ENCODE results near the gene GOLGA6L26.
"Not testable (repeated sequence)": the region's sequence is repeated elsewhere in the genome, so short reads cannot be mapped to it uniquely, and the experiment has no call there.

The GOLGA6L26 gene, protein sequence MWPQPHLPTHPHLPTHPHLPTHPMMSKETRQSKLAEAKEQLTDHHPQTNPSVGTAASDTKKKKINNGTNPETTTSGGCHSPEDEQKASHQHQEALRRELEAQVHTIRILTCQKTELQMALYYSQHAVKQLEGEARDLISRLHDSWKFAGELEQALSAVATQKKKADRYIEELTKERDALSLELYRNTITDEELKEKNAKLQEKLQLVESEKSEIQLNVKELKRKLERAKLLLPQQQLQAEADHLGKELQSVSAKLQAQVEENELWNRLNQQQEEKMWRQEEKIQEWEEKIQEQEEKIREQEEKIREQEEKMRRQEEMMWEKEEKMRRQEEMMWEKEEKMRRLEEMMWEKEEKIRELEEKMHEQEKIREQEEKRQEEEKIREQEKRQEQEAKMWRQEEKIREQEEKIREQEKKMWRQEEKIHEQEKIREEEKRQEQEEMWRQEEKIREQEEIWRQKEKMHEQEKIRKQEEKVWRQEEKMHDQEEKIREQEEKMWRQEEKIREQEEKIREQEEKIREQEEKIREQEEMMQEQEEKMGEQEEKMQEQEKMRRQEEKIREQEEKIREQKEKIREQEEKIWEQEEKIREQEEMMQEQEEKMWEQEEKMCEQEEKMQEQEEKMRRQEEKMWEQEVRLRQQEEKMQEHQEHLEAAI

DNA sequence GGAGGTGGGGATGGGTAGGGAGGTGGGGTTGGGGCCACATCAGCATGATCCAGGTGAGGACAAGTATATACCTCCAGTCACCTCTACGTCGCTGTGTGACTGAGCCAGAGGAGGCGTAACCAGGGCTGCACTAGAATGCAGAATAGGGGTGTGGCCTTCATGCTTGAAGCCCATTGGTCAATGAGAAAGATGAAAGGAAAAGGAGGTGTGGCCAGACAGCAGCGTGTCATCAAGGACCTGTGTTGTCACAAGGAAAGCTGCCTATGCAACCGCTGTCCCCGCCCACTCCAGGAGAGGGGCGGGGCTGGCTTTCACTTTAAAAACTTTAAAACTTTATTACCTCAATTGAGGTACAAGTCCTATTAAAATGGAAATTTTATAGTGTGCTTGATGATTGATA is at the start of gene GOLGA6L26:
Gene GOLGA6L26, minus strand, starts transcription at position 101 of the 400 bp plus-strand sequence. Its CDS starts 61 bp downstream, at position 40.
- not testable (repeated sequence) for DNase-seq

DNA sequence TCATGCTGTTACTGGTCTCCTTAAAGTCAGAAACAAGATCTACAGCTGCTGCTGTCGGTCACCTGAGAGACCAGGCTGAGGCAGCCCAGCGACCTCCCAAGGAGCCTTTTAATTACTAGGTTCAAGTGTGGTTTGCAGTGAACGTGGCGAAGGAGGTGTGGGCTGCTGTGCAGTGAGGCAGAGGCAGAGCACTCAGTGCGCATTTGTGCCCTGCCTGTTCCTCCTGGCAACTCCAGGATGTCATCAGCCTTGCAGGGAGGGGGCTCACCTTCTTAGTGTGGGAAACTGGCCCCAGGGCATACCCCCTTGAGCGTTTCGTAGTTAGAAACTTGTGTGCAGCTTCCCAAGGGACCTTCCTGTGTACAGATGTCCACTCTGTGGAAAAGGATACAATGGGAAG is 47.2 kb upstream of the GOLGA6L26 start:
- DNase-seq = not testable (repeated sequence)

DNA sequence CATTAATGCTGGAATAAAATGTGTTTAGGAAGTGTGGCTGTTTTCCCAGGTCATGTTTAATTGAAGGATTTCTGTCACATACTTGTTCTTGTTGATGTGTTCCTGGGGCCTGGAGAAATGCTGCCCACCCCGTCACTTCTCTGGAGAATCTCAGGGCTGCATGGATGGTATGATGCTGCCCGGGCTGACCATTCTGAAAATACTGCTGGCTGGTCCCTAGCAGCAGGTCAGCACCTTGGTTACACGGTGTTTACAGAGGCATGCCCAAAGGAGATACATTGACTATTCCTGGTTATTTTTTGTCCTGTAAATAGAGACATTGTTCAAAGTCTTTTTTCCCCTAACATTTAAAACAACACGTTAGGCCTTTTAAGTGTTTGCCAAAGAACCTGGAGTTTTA is 46.7 kb upstream of the GOLGA6L26 start:
- DNase-seq = not testable (repeated sequence)

DNA sequence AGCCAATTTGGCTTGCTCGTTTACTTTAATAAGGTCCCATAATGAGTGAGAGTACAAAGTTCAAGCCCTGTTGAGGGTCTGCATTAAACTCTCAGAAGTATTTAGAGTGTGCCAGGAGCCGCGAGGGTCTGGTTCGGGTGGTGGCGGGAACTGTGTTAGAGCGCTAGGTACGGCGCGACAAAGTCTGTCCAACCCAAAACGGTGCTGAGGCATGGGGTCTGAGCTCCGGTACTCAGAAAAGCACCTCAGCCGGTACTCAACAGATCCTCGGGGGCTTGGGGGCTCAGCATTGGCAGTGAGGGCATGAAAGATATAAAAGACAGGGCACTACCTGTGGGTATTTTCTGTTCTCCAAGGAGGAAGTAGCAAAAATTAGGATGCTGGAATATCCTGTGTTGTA is 45.0 kb upstream of the GOLGA6L26 start:
- not testable (repeated sequence) for DNase-seq

DNA sequence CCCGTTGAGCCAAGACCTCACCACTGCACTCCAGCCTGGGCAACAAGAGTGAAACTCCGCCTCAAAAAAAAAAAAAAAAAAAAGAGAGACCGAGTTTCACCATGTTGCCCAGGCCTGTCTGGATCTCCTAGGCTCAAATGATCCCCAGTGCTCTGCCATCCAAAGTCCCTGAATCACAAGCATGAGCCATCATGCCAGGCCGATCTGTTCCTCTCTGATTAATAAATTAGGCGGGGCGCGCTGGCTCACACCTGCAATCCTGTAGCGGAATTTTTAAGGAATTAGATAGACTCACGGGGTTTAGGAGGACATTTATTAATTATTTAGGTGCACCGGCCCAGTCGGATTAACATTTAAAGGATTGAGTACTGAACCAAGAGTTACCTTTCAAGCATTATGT is 40.2 kb upstream of the GOLGA6L26 start:
- DNase-seq = not testable (repeated sequence)

DNA sequence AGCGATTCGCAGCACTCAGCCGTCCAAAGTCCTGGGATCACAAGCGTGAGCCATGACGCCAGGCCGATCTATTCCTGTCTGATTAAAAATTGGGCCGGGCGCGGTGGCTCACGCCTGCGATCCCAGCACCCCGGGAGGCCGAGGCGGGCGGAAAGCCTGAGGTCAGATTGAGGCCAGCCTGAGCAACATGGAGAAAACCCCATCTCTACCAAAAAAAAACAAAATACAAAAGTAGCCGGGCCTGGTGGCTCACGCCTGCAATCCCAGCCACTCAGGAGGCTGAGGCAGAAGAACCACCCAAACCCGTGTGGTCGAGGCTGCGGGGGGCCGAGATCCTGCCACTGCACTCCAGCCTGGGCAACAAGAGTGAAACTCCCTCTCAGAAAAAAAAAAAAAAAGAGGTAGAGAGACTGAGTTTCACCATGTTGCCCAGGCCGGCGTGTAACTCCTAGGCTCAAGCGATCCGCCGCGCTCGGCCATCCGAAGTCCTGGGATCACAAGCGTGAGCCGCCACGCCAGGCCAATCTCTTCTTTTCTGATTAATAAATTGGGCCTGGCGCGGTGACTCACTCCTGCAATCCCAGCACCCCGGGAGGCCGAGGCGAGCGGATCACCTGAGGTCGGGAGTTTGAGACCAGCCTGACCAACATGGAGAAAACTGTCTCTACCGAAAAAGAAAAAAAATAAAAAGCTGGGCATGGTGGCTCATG is 39.0 kb upstream of the GOLGA6L26 start:
- not testable (repeated sequence) for DNase-seq

DNA sequence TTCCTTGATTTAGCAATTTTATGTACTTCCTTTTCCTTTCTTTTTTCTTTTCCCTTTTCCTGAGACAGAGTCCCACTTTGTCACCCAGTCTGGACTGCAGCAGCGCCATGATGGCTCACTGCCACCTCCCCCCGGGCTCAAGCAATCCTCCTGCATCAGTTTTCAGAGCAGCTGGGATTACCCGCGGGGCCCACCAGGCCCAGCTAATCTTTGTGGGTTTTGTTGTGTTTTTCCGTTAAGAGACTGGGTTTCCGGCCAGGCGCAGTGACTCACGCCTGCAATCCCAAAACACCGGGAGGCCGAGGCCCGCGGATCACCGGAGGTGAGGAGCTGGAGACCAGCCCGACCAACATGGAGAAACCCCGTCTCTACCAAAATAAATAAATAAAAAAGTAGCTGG is 38.3 kb upstream of the GOLGA6L26 start:
- DNase-seq = no peak

DNA sequence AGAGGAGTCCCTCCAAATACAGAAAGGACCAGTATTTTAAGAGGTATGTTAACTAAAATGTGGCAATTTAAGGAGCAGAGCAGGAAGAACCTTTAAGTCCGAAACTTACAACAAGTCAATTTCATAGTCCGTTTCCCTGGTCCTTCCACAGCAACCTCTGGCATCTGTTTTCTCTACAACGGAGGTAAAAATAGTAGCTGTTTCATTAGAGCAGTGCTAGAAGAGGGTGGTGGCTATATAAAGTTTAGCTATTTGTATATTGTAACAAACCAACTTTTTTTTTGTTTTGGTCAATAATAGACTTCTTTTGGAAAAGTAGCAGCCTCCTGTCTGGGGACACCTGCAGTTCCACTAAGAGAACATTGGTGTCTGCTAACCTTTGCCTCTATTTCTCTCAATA is 37.9 kb upstream of the GOLGA6L26 start:
- DNase-seq = not testable (repeated sequence)

DNA sequence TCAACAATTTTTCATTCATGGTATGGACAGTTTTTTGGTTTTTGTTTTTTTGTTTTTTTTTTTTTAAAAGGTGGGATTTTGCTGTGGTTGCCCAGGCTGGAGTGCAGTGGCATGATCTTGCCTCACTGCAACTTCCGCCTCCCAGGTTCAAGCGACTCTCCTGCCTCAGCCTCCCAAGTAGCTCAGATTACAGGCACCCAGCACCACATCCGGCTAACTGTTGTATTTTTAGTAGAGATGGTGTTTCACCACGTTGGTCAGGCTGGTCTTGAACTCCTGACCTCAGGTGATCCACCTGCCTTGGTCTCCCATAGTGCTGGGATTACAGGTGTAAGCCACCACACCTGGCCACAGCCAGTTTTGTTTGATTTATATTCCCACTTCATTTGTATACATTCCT is 37.1 kb upstream of the GOLGA6L26 start:
- not testable (repeated sequence) for DNase-seq

DNA sequence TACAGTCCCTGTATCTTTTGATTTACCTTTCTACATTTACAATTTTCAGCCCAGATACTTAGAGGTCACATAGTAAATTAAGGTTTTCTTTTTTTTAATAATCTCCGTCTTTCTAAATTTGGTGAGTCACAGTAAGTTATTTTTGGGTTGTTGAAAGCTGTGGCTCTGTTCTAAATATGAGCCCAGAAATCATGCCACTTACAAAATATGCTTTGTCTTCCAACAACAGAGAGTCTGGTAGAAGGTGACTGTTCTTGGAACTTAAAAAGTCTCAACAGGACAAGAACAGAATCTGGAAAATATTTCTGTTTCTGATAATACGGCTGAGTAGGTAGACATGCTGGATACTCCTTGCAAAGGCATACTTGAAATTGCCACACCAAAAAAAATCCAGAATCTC is 36.6 kb upstream of the GOLGA6L26 start:
- no peak for DNase-seq

DNA sequence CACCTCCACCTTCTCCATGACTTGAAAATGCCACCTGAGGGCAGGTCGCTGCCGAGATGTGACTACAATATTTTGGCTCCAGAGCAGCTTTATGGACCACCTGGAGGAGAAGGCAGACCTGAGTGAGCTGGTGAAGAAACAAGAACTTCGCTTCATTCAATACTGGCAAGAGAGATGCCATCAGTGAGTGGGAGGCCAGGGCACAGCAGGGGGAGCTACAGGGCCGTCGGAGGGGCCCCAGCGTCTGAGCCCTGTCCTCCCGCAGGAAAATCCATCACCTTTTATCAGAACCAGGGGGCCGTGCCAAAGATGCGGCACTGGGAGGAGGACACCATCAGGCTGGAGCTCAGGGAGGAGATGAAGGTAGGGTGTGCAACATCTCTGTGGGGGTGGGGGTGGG is 30.3 kb upstream of the GOLGA6L26 start:
- DNase-seq = not testable (repeated sequence)

DNA sequence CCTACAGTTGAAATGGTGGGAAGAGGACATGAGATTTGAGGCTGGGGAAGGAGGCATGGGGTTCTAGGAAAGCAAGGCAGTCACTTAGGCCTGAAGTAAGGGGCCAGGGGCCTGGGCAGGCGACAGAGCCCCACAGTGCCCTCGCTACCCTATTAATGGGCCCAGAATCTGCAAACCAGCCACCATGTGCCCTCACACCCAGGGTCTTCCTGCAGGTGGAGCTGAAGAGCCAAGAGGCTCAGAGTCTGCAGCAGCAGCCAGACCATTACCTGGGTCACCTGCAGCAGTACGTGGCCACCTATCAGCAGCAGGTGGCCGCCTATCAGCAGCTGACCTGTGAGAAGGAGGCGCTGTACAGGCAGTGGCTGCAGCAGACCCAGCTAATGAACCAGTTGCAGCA is 28.6 kb upstream of the GOLGA6L26 start:
- not testable (repeated sequence) for DNase-seq

DNA sequence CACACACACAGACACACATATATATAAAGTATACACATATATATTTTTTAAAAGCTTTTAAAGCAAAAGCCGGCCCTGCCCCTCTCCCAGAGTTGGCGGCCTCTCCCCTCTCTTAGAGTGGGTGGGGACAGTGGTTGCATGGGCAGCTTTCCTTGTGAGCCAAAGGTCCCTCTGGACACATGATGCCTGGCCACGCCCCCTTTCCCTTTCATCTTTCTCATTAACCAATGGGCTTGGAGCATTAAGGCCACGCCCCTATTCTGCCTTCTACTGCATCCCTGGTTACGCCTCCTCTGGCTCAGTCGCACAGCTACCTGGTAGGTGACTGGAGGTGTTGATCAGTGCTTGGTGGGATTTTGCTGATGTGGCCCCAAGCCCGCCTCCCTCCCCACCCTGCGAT is 20.5 kb upstream of the GOLGA6L26 start, which contains the start of gene GOLGA8S:
Gene GOLGA8S, plus strand, starts transcription at position 301 of the 400 bp plus-strand sequence. Its CDS starts 62 bp downstream, at position 363.
- not testable (repeated sequence) for DNase-seq

DNA sequence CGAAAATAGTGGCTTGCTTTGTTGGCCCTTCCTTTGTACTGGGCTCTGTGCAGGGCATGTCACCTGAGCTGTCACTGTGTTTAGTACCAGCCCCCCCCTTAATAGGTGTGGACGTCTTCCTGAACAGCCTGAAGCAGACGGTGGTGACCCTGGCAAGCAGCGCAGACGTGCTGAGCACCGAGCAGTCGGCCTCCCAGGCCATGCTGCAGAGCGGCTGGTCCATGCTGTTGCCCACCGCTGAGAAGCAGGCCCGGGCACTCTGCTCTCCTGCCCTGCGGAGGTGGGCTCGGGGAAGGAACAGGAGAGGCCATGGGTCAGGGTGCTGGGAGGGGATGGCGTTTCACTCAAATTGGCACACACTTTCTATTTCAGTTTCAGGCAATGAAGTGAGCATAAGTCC is 22.8 kb downstream of the GOLGA6L26 start:
- DNase-seq = not testable (repeated sequence)

DNA sequence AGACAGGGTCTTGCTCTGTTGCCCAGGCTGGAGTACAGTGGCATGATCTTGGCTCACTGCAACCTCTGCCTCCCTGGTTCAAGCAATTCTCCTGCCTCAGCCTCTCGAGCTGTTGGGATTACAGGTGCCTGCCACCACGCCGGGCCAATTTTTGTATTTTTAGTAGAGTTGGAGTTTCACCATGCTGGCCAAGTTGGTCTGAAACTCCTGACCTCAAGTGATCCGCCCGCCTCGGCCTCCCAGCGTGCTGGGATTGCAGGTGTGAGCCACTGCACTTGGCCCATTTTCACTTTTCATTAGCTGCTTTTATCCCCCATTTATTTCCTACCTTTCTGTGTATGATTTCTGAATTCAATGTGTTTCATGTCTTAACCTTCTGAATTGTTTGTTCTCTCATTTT is 28.1 kb downstream of the GOLGA6L26 start:
- DNase-seq = not testable (repeated sequence)

DNA sequence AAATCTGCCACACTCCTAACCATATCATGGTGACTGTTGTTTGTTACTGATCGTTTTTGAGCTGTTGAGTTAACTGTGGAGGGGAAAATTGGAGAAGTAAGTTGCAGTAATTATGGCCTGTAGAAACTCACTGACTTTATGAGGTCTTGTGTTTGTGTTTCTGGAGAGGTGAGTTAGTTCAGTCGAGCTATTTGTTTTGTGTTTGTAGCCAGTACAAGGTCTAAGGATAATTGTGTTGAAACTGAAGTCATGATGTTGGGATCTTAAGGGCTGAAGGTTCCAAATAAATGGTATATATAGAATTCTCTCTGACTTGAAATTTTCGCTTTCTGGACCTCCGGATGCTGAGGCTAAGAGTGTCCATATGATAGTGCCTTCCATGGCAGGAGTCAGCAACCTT is 29.2 kb downstream of the GOLGA6L26 start:
- DNase-seq = not testable (repeated sequence)

DNA sequence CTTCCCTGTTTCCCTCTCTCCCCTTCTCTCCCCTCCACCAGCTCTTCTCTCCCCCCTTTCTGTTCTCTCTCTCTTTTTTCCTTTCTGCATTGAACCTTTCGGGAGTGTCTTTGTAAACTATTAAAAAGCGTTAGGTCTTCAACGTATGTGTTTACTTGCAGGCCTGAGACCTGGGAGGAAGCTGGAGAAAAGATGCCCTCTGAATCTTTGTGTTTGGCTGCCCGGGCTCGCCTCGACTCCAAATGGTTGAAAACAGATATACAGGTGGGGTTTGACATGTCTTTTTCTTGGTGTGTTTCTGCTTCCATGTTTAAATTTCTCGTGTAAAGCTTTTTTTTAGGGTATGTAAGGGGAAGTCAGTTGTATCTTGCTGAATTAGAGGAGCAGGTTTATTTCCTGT is 29.7 kb downstream of the GOLGA6L26 start:
- DNase-seq = not testable (repeated sequence)

DNA sequence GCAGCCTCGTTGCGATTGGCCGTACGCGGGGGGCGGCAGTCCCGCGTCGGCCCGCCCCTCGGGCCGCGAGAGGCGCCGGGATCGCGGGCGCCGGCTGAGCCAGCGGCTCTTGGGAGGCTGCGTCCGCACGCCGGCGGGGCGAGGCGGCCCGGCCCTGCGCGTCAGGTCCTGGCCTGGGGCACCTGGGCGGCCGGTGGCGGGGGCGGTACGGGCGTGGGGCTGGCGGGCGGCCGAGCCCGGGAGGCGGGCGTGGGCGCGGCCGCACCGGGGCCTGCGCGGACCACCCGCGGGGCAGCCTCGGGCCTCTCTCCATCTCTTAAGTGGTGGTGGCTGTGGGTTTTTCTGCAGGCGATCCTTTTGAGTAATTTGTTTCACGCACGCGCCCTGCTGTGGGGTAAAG is 30.3 kb downstream of the GOLGA6L26 start:
- peak; percentile 48 for DNase-seq

DNA sequence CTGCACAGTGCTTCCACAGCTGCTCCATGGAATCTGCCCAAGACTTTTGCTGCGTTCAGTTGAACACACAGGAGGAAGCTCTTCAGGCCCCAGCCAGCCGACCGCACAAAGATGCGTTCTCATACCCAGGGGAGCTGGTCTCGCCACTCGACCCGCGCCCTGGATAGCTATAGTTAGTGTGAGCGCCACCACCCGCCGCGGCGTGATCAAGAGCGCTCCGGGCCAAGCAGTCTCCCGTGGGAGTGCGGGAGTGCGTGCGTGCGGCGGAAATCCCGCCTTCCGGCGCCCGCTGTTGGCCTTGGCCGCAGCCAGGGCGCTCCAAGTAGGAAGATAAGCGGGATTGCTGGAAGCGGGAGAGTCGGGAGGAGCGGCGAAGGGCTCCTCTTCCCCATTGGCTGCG is 30.8 kb downstream of the GOLGA6L26 start:
- not testable (repeated sequence) for DNase-seq

Measured in activated CD4-positive, CD25-positive, alpha-beta regulatory T cell treated with anti-CD3 and anti-CD28 coated beads, Interleukin-2, amount 50 U/mL, for 72 hours (primary cell).